Measurements from ENCODE around the gene C1QTNF1. TPM values are rescaled to one million over a fixed set of nuclear protein-coding genes. Genes with fewer than 3 reads are reported as not detected.

The C1QTNF1 gene
- total and polyA plus RNA-seq, 2 donors (not counting 3 experiments of a cell fraction or from before 2014, with no cell fraction given): 2.5 to 4.0 TPM

DNA sequence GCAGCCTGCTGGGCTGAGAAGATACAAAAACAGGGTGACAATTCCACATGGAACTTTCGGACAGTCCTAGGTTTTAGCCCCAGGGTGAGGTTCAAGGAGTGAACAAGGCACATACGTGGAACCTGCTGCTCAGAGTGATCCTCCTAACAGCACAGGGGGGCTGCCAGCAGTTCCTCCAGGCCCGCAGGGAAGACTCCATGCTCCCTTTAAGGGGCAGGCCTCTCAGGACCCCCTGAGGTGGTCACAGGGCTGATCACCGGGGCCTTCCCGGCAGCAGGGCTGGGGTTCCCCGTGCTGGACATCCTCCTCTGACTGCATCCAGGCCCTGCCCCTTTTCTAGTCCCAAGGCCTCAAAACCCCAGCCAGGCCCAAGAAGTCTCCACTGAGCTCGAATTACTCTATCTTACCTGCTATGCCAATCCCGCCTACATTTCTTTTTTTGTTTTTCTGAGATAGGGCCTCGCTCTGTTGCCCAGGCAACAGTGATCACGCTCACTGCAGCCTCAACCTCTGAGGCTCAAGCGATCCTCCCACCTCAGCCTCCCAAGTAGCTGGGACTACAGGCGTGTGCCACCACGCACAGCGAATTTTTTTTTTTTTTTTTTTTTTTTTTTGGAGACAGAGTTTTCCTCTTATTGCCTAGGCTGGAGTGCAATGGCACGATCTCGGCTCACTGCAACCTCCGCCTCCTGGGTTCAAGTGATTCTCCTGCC, 24.8 kb upstream of the C1QTNF1 start:
- Histone ChIP-seq H3K4me2 (ENCODE audit: insufficient read depth, low read length) (no peak overlapping the region), H3K79me2 (ENCODE audit: control insufficient read depth, insufficient read depth, low read length) (peaks cover 69% of the 10 kb centered on the region), H3K36me3 (ENCODE audit: control insufficient read depth in 2 of 2, extremely low read depth in 1 of 2, insufficient read depth in 2 of 2, low read length in 2 of 2) (peaks cover 9 to 35% of the 10 kb centered on the region in 2 experiments), H3K27me3 (ENCODE audit: control insufficient read depth in 2 of 2, insufficient read depth in 2 of 2, low read length in 2 of 2) (no peaks in the 10 kb centered on the region), H4K20me1 (replicated peaks; ENCODE audit: control insufficient read depth, extremely low read depth, insufficient read depth, low read length) (no peaks in the 10 kb centered on the region), H3K9me1 (replicated peaks; ENCODE audit: control insufficient read depth, extremely low read depth, insufficient read depth, low read length) (no peaks in the 10 kb centered on the region), H3K4me3 (replicated peaks in 1 of 3; ENCODE audit: insufficient read depth in 1 of 3, low read depth in 1 of 3, low read length in 3 of 3) (no peak overlapping the region), H3K4me1 (ENCODE audit: control insufficient read depth, extremely low read depth, insufficient read depth, low read length) (no peaks in the 10 kb centered on the region), H3K9me3 (replicated peaks; ENCODE audit: control insufficient read depth, insufficient read depth, low read length) (no peaks in the 10 kb centered on the region), H2AFZ (ENCODE audit: low read depth, low read length) (no peak overlapping the region), H3K9ac (replicated peaks; ENCODE audit: extremely low read depth, insufficient read depth, low read length) (no peak overlapping the region), H3K27ac (ENCODE audit: insufficient read depth, low read depth, low read length) (no peak overlapping the region)
- ChIA-PET POLR2A (no interaction called here), CTCF (no interaction called here)
- TF ChIP-seq, protein P1, sequence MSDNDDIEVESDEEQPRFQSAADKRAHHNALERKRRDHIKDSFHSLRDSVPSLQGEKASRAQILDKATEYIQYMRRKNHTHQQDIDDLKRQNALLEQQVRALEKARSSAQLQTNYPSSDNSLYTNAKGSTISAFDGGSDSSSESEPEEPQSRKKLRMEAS (IDR thresholded peaks at IDR 0.05; ENCODE audit: insufficient read depth, insufficient read length): no peak
- TF ChIP-seq POLR2AphosphoS5 (IDR thresholded peaks at IDR 0.05; ENCODE audit: insufficient read depth, low read depth, low read length) (no peak), EZH2 (IDR thresholded peaks at IDR 0.05; ENCODE audit: borderline replicate concordance, low read depth, low read length, severe bottlenecking) (no peak), JUN (IDR thresholded peaks at IDR 0.05; ENCODE audit: borderline replicate concordance, insufficient read depth, insufficient read length, low read depth) (no peak), POLR2A (IDR thresholded peaks at IDR 0.05; ENCODE audit: low read depth, low read length) (no peak), GATA2 (IDR thresholded peaks at IDR 0.05; ENCODE audit: insufficient read depth, insufficient read length, low read depth, low read length) (no peak), MYC (IDR thresholded peaks at IDR 0.05; ENCODE audit: low read depth, low read length) (no peak), FOS (IDR thresholded peaks at IDR 0.05; ENCODE audit: borderline replicate concordance, insufficient read depth, low read length) (no peak)
- FAIRE-seq: no peak
- no peak for DNase-seq (ENCODE audit: low read depth, low spot score)
- BruUV-seq (replicated peaks): no TSS peak
- intact Hi-C loops (cut with micrococcal nuclease): no loop called here
- dilution Hi-C loops (cut with MboI; ENCODE audit: extremely low pct_ligation_motif_present, low sequenced_read_pairs): no loop called here
